K562 (cell line): Measurements from ENCODE around the gene OR51V1. TPM values are rescaled to one million over a fixed set of nuclear protein-coding genes. Genes with fewer than 3 reads are reported as not detected.

ENCODE experiments used
- ARID1B ChIP-seq: fragments of 450-650 bp; IDR thresholded peaks from 2 replicates; pipeline ENCODE4 v1.6.1; 2016; ENCODE audit warnings: antibody characterized with exemption, mild to moderate bottlenecking, inconsistent platforms
- BHLHE40 ChIP-seq: IDR thresholded peaks from 2 replicates; pipeline ENCODE4 v1.6.1; 2011; ENCODE audit warnings: low read length, improper control_type of control experiment
- CHCHD3 ChIP-seq: fragments of 250-450 bp; sonication (Bioruptor Pico); IDR thresholded peaks from 2 replicates; pipeline ENCODE4 v2.1.2; 2022; ENCODE audit warnings: mild to moderate bottlenecking
- CREB1 ChIP-seq, 2 experiments: sonication (generic) in 1 of 2; formaldehyde crosslinking in 1 of 2; IDR thresholded peaks; 2 replicates each; pipeline versions ENCODE4 v1.6.1 to v1.8.0; 2012 to 2022; ENCODE audit warnings: inconsistent platforms in 1 of 2, mild to moderate bottlenecking in 1 of 2, missing genetic modification reagents in 1 of 2, moderate library complexity in 1 of 2
- ELK1 ChIP-seq: sonication (generic); formaldehyde crosslinking; IDR thresholded peaks from 2 replicates; pipeline ENCODE4 v1.8.1; 2022; ENCODE audit warnings: missing genetic modification reagents
- KAT8 ChIP-seq: fragments of 450-650 bp; IDR thresholded peaks from 2 replicates; pipeline ENCODE4 v1.6.1; 2016; ENCODE audit warnings: low read depth, mild to moderate bottlenecking
- NR2C1 ChIP-seq, 2 experiments: fragments of 450-650 bp; IDR thresholded peaks; 2 replicates each; pipeline ENCODE4 v1.6.1; 2017; ENCODE audit warnings: mild to moderate bottlenecking in 2 of 2, antibody characterized with exemption in 1 of 2, inconsistent platforms in 1 of 2, missing compliant biosample characterization in 1 of 2, missing genetic modification characterization in 1 of 2
- SNRNP70 ChIP-seq: fragments of 200-400 bp; formaldehyde crosslinking; optimal IDR thresholded peaks from 2 replicates; pipeline ENCODE3; 2017; ENCODE audit warnings: low read depth, low read length
- XRCC3 ChIP-seq: fragments of 450-650 bp; IDR thresholded peaks from 2 replicates; pipeline ENCODE4 v1.6.1; 2017; ENCODE audit warnings: mild to moderate bottlenecking, moderate library complexity
- ZNF24 ChIP-seq: fragments of 450-650 bp; IDR thresholded peaks from 2 replicates; pipeline ENCODE4 v1.6.1; 2016
- polyA plus RNA-seq, 8 experiments: library from polyadenylated mRNA; depleted of rRNA in 4 of 8; stranded (reverse) in 5 of 8; unstranded in 3 of 8; fragments of >200 nt; fragmentation: Nextera tagmentation in 2 of 8; fragmentation: Illumina TruSeq in 1 of 8; extraction: Ambion mirVana in 2 of 8; extraction: Trizol in 1 of 8; gene quantifications; 2 replicates each; pipeline versions ENCODE4 v1.2.1 to v1.2.3, GENCODE V29; 2011 to 2014; ENCODE audit warnings: inconsistent platforms in 1 of 8, missing spikeins in 1 of 8
- total RNA-seq, 7 experiments: library from RNA; depleted of rRNA in 6 of 7; stranded (reverse); fragments of >200 nt in 6 of 7; fragmentation: Illumina TruSeq in 2 of 7; extraction: Trizol in 2 of 7; gene quantifications; 2 replicates each; pipeline versions ENCODE4 v1.2.1 to v1.2.3, GENCODE V29; 2011 to 2021; ENCODE audit warnings: low replicate concordance in 1 of 7
- TF ChIP-seq, protein P1 (sequence below): fragments of 200-800 bp; sonication (Bioruptor generic); IDR thresholded peaks from 2 replicates; pipeline ENCODE4 v1.6.1; 2017; ENCODE audit warnings: missing genetic modification characterization, missing compliant biosample characterization
- TF ChIP-seq, protein P2 (sequence below), 2 experiments: IDR thresholded peaks in 1 of 2; conservative IDR thresholded peaks in 1 of 2; 2 replicates each; pipeline ENCODE4 v1.6.1; 2016; ENCODE audit warnings: low read depth in 2 of 2, mild to moderate bottlenecking in 1 of 2, missing compliant biosample characterization in 1 of 2, missing genetic modification characterization in 1 of 2, moderate library complexity in 1 of 2
- TF ChIP-seq, protein P3 (sequence below), 2 experiments: IDR thresholded peaks; 2 replicates each; pipeline ENCODE4 v1.6.1; 2011; ENCODE audit warnings: borderline replicate concordance in 1 of 2, control low read depth in 1 of 2, low read depth in 1 of 2, low read length in 1 of 2, mild to moderate bottlenecking in 1 of 2, mixed read lengths in 1 of 2, moderate library complexity in 1 of 2; ENCODE audit not compliant: insufficient read depth in 1 of 2, insufficient read length in 1 of 2, poor library complexity in 1 of 2, severe bottlenecking in 1 of 2; ENCODE audit errors: extremely low read depth in 1 of 2
- TF ChIP-seq, protein P4 (sequence below): fragments of 450-650 bp; IDR thresholded peaks from 2 replicates; pipeline ENCODE4 v1.7.1; 2018; ENCODE audit warnings: mild to moderate bottlenecking, low read depth; ENCODE audit not compliant: partially characterized antibody

OR51V1 gene
- total and polyA plus RNA-seq, 9 of the 15 experiments (the other 6 are each of a cell fraction or from before 2014, with no cell fraction given), result not detected

- TF ChIP-seq, protein P1, sequence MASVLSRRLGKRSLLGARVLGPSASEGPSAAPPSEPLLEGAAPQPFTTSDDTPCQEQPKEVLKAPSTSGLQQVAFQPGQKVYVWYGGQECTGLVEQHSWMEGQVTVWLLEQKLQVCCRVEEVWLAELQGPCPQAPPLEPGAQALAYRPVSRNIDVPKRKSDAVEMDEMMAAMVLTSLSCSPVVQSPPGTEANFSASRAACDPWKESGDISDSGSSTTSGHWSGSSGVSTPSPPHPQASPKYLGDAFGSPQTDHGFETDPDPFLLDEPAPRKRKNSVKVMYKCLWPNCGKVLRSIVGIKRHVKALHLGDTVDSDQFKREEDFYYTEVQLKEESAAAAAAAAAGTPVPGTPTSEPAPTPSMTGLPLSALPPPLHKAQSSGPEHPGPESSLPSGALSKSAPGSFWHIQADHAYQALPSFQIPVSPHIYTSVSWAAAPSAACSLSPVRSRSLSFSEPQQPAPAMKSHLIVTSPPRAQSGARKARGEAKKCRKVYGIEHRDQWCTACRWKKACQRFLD, result no peak
- TF ChIP-seq ELK1 (CRISPR knock-in tag), result no peak
- no peak for TF ChIP-seq BHLHE40
- no peak for TF ChIP-seq NR2C1 (IDR thresholded peaks at IDR 0.05)
- TF ChIP-seq NR2C1 (tag; IDR thresholded peaks at IDR 0.05), result no peak
- no peak for TF ChIP-seq SNRNP70
- TF ChIP-seq, protein P2, sequence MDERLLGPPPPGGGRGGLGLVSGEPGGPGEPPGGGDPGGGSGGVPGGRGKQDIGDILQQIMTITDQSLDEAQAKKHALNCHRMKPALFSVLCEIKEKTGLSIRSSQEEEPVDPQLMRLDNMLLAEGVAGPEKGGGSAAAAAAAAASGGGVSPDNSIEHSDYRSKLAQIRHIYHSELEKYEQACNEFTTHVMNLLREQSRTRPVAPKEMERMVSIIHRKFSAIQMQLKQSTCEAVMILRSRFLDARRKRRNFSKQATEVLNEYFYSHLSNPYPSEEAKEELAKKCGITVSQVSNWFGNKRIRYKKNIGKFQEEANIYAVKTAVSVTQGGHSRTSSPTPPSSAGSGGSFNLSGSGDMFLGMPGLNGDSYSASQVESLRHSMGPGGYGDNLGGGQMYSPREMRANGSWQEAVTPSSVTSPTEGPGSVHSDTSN (CRISPR knock-in tag; IDR thresholded peaks at IDR 0.05; ENCODE audit: low read depth), result no peak
- TF ChIP-seq, protein P2 (tag; conservative IDR thresholded peaks at IDR 0.05; ENCODE audit: low read depth), result peak; percentile 81
- TF ChIP-seq CHCHD3 (CRISPR knock-in tag), result no peak
- no peak for TF ChIP-seq CREB1 (IDR thresholded peaks at IDR 0.05)
- no peak for TF ChIP-seq CREB1 (CRISPR knock-in tag; IDR thresholded peaks at IDR 0.05)
- TF ChIP-seq, protein P3, sequence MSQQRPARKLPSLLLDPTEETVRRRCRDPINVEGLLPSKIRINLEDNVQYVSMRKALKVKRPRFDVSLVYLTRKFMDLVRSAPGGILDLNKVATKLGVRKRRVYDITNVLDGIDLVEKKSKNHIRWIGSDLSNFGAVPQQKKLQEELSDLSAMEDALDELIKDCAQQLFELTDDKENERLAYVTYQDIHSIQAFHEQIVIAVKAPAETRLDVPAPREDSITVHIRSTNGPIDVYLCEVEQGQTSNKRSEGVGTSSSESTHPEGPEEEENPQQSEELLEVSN (IDR thresholded peaks at IDR 0.05; ENCODE audit: borderline replicate concordance in 1 of 2, extremely low read depth in 1 of 2, insufficient read depth in 1 of 2, insufficient read length in 1 of 2, low read depth in 1 of 2, low read length in 1 of 2, poor library complexity in 1 of 2, severe bottlenecking in 1 of 2), result no peak
- TF ChIP-seq ZNF24, result peak; percentile 43; the same call in 1 of the 2 replicates
- no peak for TF ChIP-seq KAT8
- TF ChIP-seq XRCC3, result no peak
- TF ChIP-seq, protein P4, sequence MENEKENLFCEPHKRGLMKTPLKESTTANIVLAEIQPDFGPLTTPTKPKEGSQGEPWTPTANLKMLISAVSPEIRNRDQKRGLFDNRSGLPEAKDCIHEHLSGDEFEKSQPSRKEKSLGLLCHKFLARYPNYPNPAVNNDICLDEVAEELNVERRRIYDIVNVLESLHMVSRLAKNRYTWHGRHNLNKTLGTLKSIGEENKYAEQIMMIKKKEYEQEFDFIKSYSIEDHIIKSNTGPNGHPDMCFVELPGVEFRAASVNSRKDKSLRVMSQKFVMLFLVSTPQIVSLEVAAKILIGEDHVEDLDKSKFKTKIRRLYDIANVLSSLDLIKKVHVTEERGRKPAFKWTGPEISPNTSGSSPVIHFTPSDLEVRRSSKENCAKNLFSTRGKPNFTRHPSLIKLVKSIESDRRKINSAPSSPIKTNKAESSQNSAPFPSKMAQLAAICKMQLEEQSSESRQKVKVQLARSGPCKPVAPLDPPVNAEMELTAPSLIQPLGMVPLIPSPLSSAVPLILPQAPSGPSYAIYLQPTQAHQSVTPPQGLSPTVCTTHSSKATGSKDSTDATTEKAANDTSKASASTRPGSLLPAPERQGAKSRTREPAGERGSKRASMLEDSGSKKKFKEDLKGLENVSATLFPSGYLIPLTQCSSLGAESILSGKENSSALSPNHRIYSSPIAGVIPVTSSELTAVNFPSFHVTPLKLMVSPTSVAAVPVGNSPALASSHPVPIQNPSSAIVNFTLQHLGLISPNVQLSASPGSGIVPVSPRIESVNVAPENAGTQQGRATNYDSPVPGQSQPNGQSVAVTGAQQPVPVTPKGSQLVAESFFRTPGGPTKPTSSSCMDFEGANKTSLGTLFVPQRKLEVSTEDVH, result no peak
- TF ChIP-seq ARID1B, result peak; percentile 75
These were observed 33.9 kb upstream of the OR51V1 start, which contains the start of gene HBD (continued) for GRCh38 chr11:5234381-5234834.
